Left ventricle myocardium inferior (tissue), 1 donor: ENCODE data around the gene NELFA. TPM values are rescaled to one million over a fixed set of nuclear protein-coding genes. Genes with fewer than 3 reads are reported as not detected.

ENCODE experiments used
- DNase-seq: peaks from one replicate; pipeline ENCODE4 v3.0.0-alpha.2; 2020
- H3K27ac ChIP-seq: fragments of 200-600 bp; replicated peaks from 2 replicates; pipeline ENCODE4 v1.8.0; 2021
- H3K27me3 ChIP-seq: fragments of 200-600 bp; 2 replicates; pipeline ENCODE4 v1.8.0; 2021; ENCODE audit warnings: low read depth
- H3K36me3 ChIP-seq: fragments of 200-600 bp; 2 replicates; pipeline ENCODE4 v1.8.0; 2021
- H3K4me1 ChIP-seq: fragments of 200-600 bp; 2 replicates; pipeline ENCODE4 v1.8.0; 2021
- H3K4me3 ChIP-seq: fragments of 200-600 bp; 2 replicates; pipeline ENCODE4 v1.8.0; 2021; ENCODE audit warnings: mild to moderate bottlenecking, moderate library complexity
- H3K9me3 ChIP-seq: fragments of 200-600 bp; replicated peaks from 2 replicates; pipeline ENCODE4 v1.8.0; 2021
- CTCF ChIP-seq: fragments of 200-600 bp; IDR thresholded peaks from 2 replicates; pipeline ENCODE4 v1.8.0; 2021; ENCODE audit warnings: antibody characterized with exemption, mild to moderate bottlenecking, borderline replicate concordance
- intact Hi-C: fragments of 100-400 bp; cut with micrococcal nuclease; formaldehyde crosslinking; loops from one replicate; pipeline ENCODE4 v1.11.0; 2022
- long read RNA-seq: library from polyadenylated mRNA; unstranded; transcript quantifications from one replicate; pipeline ENCODE4 v2.0.0, GENCODE V29; 2021
- total RNA-seq: library from RNA; stranded (reverse); fragmentation: NEBNext Ultra II Directional; extraction: Animal tissue kit (Norgen Biotek cat#: 25700); gene quantifications from one replicate; pipeline ENCODE4 v1.2.1, GENCODE V29; 2021
- donor health status: DM: no; HTN: yes; CAD: no; lungs with severe emphysema.

Gene NELFA
- 10.2 TPM for total RNA-seq
- long read RNA-seq, transcript NELFA-202 (11 exons, 3,343 nt): major isoform, 36 of 51 reads
- long read RNA-seq, partial matches to known transcripts: 4 of 51 reads
- long read RNA-seq, other reads (novel, unspliced or antisense): 11 of 51 reads

DNA sequence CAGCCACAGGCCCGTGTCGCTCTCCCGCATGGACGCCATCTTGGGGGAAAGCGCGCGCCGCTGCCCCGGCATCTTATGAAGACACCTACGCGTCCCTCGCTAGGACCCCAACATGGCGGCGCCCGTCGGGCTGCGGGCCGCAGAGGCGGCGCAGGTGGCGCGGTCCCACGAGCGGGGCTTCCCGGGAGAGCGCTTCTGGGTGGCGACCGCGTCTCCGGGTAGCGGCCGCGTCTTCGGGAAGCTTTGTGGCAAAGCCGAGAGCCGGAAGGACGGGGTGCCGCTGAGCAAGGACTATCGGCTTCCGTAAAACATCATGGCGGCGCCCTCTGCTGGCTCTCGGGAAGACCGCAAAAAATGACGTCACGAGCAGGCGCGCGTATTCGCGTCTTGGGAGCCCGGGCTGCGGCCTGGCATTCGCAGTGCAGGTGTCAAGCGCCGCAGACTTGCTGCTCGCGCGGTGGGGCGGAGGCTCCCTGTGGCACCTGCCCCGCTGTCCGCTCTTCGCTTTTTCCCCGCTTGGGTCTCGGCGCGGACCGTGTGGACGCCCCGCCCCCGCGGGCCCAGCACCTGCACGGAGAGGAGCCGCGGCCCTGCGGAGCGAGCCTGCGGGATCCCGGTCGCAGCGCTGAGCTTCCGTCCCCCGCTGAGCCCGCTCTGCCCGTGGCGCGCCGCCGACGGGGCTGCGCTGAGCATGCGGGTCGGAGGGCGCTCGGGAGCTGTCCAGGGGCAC, at the start of gene NELFA:
Gene NELFA (minus strand): TSS at position 54 of the 730 bp plus-strand sequence. CDS start 15 bp downstream, at position 39.
- peak; percentile 95 for DNase-seq
- intact Hi-C loops: no loop called here
- H3K27ac ChIP-seq: peak within 1 kb of the TSS; percentile 99
- no peaks in the 10 kb centered on the region for H3K27me3 ChIP-seq
- TF ChIP-seq CTCF: peak; percentile 76
- peaks cover 50% of the 10 kb centered on the region for H3K4me1 ChIP-seq
- peak within 1 kb of the TSS; percentile 91 for H3K4me3 ChIP-seq
- peaks cover 22% of the 10 kb centered on the region for H3K36me3 ChIP-seq
- H3K9me3 ChIP-seq: no peaks in the 10 kb centered on the region

GRCh38 chr4:2057382-2058065, 48.8 kb upstream of the NELFA start:
- H3K4me3 ChIP-seq: no peak overlapping the region
- H3K27me3 ChIP-seq: peaks cover 89% of the 10 kb centered on the region
- H3K4me1 ChIP-seq: peaks cover 15% of the 10 kb centered on the region
- H3K27ac ChIP-seq: no peak overlapping the region
- no peaks in the 10 kb centered on the region for H3K36me3 ChIP-seq
- intact Hi-C loops: no loop called here
- no peak for DNase-seq
- no peaks in the 10 kb centered on the region for H3K9me3 ChIP-seq
- TF ChIP-seq CTCF: no peak

- intact Hi-C loops: no loop called here
- H3K27me3 ChIP-seq: peaks cover 88% of the 10 kb centered on the region
These were observed 45.4 kb upstream of the NELFA start for GRCh38 chr4:2054217-2054616.

GRCh38 chr4:2051086-2051485, 42.3 kb upstream of the NELFA start:
- Histone ChIP-seq H3K36me3 (no peaks in the 10 kb centered on the region), H3K4me3 (no peak overlapping the region), H3K9me3 (no peaks in the 10 kb centered on the region), H3K27ac (no peak overlapping the region), H3K4me1 (no peaks in the 10 kb centered on the region), H3K27me3 (peaks cover 96% of the 10 kb centered on the region)
- intact Hi-C loops: no loop called here
- no peak for TF ChIP-seq CTCF
- DNase-seq: no peak

More at GRCh38 chr4:2054217-2054616, 45.4 kb upstream of the NELFA start:
- Histone ChIP-seq H3K36me3 (no peaks in the 10 kb centered on the region), H3K27ac (no peak overlapping the region), H3K4me3 (no peak overlapping the region), H3K4me1 (peaks cover 5% of the 10 kb centered on the region), H3K9me3 (no peaks in the 10 kb centered on the region)
- TF ChIP-seq CTCF: no peak
- DNase-seq: no peak

DNA sequence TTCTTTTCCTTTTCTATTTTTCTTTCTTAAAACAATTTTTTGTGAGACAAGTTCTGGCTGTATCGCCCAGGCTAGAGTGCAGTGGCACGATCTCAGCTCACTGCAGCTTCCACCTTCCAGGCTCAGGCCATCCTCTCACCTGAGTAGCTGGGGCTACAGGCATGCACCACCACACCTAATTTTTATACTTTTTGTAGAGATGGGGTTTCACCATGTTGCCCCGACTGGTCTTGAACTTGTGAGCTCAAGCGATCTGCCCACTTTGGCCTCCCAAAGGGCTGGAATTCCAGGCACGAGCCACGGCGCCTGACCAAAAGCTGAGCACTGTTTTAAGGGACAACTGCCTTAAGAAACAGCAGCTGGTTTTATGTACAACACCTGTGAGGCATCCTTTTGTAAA, 41.0 kb upstream of the NELFA start:
- Histone ChIP-seq H3K27me3 (peaks cover 92% of the 10 kb centered on the region), H3K9me3 (no peaks in the 10 kb centered on the region), H3K4me1 (no peaks in the 10 kb centered on the region), H3K4me3 (no peak overlapping the region), H3K27ac (no peak overlapping the region), H3K36me3 (no peaks in the 10 kb centered on the region)
- intact Hi-C loops: no loop called here
- DNase-seq: no peak
- no peak for TF ChIP-seq CTCF
